HL-60/S4 treated with retinoic acid at 250 ng/mL for 4 days and 3 days (cell line): Measurements from ENCODE around the gene ZNF654.
"Not testable (repeated sequence)": the region's sequence is repeated elsewhere in the genome, so short reads cannot be mapped to it uniquely, and the experiment has no call there.

Source experiments
- in situ Hi-C: fragments of 300-500 bp; cut with MboI; formaldehyde crosslinking; loops from 2 replicates; pipeline ENCODE4 v1.7.0; 2022; ENCODE audit warnings: low sequenced_read_pairs

Gene ZNF654

GRCh38 chr3:88059380-88060170 is 520 bp downstream of the ZNF654 start:
- in situ Hi-C loops: no loop called here

DNA sequence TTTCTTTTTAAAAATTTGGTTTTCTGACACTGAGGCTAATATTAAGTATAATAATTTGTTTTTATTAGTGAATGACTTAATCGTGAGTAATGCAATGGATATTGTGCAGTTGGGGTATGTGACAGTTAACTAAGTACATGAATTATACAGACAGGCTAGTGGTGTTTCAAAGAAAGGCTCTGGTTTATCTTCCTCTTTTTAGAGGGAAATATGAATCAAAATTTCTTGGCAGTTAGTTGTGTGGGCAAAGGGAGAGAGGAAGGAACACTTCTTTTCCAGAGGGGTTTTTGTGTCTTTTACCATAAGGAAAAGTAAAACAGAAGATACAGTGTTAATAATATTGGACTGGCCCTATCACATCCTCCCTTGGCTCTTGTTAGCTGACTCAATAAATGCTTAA is 2.7 kb downstream of the ZNF654 start:
- in situ Hi-C loops: no loop called here

- in situ Hi-C loops: no loop called here
These were observed 16.0 kb downstream of the ZNF654 start for GRCh38 chr3:88075072-88075471.

DNA sequence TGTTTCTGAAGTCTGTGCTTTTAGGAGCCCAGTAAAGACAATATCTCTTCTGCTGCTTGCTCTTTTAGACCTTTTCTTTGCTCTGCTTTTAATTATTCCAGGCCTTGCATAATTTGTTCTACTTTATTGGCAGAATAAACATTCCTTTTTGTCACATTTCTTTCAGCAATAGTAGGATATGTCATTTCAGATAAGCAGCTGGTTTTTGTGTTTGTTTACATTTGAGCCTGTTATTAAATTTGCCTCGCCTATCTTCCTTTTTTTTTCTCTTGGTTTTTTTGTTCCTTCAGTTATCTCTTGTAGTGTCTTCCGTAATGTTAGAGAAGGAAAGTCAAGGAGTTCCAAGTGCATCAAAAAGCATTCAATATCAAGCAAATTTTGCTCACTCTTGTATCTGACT is 16.4 kb downstream of the ZNF654 start:
- in situ Hi-C loops: no loop called here

- in situ Hi-C loops: no loop called here
These were observed 17.7 kb downstream of the ZNF654 start for GRCh38 chr3:88076712-88077111.

DNA sequence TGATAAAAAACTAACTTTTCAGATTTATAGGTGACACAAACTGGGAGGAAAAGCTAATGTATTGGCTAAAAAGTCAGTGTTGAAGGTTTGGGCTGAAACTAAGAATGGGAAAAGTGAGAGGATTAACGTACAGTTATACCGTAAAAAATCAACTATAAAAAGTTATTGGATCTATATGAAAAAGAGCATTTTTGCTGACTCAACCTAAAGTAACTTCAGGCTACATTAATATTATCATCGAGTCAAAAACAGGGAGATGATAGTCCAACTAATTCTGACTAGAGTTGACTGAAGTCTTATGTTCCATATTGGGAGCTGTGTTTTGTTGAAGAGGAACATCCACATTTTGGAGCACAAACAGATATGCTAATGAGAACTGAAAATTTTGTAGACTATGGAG is 19.9 kb downstream of the ZNF654 start:
- in situ Hi-C loops: no loop called here

DNA sequence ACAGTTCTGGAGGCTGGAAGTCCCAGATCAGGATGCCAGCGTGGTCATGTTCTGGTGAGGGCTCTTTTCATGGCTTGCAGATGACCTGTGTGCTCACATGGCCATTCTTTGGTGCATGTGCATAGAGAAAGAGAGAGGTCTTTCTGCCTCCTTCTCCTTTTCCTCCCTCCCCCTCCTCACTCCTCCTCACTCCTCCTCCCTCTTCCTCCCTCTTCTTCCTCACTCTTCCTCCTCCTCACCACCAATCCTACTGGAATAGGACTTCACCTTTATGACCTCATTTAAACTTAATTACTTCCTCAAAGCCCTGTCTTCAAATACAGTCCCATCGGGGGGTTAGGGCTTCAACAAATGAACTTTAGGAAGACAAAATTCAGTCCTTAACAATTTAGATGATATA is 23.8 kb downstream of the ZNF654 start:
- in situ Hi-C loops: no loop called here

- in situ Hi-C loops: no loop called here
These were observed 25.0 kb downstream of the ZNF654 start for GRCh38 chr3:88084097-88084501.

DNA sequence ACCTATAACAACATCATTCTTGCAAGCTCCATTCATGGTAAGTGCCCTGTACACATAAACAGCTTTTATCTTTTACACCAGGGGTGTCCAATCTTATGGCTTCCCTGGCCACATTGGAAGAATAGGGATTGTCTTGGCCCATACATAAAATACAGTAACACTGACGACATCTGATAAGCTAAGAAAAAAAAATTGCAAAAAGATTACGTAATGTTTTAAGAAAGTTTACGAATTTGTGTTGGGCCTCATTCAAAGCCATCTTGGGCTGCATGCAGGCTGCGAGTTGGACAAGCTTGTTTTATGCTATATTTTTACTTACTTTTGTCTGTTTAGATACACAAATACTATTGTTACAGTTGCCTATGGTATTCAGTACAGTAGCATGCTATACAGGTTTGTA is 31.6 kb downstream of the ZNF654 start:
- in situ Hi-C loops: no loop called here

DNA sequence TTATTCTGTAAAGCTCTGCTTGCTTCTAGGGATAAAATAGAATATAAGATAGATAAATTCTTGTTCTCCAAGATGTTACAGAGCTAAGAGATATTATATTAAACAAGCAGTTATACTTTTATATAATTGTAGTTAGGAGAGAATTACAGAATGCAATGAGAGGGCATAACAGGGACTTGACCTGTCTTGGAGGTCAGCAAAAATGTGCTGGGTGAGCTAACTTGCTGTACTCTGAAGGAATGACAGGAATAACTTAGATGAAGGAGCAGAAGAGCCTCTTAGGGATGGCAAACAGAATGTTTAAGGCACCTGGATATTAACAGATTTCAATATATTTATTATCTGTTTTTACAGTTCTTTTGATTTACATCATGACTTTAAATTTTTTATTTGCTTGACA is 33.2 kb downstream of the ZNF654 start:
- in situ Hi-C loops: no loop called here

GRCh38 chr3:88093266-88093665 is 34.2 kb downstream of the ZNF654 start:
- in situ Hi-C loops: no loop called here

DNA sequence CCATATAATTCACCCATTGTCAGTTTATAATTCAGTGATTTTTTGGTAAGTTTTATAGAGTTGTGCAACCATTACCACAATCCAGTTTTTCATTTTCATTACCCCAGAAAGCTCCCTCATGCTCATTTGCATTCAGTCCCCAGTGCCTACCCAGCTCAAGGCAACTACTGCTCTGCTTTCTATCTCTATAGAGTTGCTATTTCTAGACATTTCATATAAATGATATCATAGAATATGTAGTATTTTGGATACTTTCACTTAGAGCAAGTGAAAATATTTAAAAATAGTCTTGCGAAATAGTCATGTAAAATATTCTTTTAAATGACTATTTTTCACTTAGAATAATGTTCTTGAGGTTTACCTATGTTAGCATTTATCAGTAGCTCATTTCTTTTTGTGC is 42.1 kb downstream of the ZNF654 start:
- in situ Hi-C loops: no loop called here

GRCh38 chr3:88105325-88105724 is 46.3 kb downstream of the ZNF654 start:
- in situ Hi-C loops: no loop called here

DNA sequence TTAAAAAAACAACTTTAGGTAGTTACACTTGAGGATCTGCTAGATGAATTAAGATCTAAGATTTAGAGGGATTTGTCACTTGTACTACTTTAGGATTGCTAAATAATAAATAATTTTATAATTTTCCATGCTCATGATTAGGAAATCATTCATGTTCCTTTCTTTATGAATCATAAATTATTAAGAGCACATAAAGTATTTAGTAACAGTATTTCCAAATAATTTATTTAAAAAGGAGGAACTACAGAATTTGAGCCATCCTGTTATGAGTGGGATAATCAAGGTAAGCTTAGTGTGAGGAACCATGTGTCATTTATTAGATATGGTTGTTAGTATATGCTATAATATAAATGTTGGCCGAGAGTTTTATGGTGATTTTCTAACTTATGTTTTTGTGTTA is 53.2 kb downstream of the ZNF654 start:
- in situ Hi-C loops: no loop called here

DNA sequence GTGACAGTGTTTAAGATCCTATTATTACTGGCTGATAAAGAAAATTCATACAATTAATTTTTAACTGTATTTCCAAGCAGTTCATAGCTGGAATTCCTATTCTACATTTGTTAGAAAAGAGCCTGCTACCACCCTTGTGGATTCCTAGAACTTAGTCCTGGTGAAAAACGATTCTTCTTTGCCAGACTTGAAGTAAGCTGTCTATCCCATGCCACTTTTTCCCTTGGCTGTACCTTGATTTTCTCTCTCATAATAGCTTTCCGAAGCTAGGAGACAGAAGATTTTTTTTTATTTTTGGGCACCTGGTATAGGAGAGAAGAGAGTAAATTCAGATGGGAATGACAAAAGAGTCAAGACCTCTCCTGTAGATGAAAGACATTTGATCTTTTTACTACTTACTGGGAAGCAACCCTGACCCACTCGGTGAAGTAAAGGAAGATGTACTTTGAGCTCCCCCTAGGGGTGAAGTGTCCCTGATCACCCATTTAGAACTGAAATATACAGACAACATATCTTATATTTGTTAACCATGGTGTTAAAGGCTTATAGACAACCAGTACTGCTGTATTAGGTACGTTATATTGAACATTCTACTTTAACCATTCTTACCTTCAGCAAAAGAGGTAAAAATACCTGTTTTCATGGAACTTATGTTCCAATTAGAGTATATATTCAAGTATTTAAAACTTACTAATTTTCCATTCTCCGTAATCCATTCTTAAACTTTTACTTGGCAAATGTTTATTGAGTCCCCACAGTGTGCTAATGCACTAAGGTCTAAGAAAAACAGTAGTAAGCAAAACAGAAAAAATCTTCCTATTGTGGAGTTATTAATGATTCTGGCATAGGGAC is 54.5 kb downstream of the ZNF654 start:
- in situ Hi-C loops: no loop called here

DNA sequence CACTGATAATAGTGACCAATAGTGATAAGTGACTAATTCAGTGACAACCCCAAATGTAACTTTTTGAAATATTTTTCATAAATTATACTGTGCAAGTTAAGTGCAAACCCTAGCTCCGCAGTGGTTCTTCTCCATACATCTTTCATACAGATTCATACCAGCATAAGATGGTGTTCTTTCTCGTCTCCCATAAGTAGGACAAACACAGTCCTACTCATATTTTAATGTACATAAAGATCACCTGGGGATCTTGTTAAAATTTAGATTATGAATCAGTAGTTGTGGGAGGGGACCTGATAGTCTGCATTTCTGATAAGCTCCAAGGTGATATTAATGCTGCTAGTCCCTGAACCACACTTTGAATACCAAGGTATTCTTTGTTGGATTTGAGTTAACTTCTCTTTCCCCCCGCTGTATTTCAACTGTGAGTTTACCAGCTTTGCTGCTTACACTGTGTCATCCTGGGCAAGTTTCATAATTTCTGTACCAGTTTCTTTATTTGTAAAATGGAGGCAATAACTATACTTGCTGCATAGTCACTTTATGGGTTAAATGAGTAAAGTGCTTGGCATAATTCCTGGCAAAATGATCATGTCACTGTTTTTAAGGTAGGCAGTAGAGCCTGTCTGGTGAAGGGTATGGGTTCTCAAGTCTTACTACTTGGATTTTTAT is 56.0 kb downstream of the ZNF654 start:
- in situ Hi-C loops: no loop called here

GRCh38 chr3:88117683-88118082 is 58.6 kb downstream of the ZNF654 start:
- in situ Hi-C loops: no loop called here

- in situ Hi-C loops: not testable (repeated sequence)
These were observed 59.5 kb downstream of the ZNF654 start for GRCh38 chr3:88118603-88119002.

DNA sequence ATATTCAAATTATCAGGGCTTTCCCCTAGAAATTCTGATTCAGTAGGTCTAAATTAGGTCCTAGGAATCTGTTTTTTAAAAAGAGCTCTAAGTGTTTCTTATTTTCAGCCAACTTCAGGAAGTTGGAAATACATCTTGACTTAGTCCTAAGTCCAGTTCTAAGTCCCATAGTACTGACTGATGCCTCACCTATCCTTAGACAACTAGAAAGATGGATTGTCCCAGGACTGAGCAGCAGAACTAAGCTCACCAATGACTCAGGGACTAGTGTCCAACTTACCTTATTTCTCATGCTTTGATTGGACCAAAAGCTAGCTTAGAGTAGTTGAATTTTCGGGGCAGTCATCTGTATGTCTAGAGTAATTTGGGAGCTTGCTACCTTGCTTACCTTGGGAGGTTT is 64.5 kb downstream of the ZNF654 start:
- in situ Hi-C loops: no loop called here

- in situ Hi-C loops: no loop called here
These were observed 72.6 kb downstream of the ZNF654 start for GRCh38 chr3:88131695-88132094.

- in situ Hi-C loops: no loop called here
These were observed 73.8 kb downstream of the ZNF654 start for GRCh38 chr3:88132894-88133293.
